ENCODE data around the gene MASP1.

MASP1 gene

DNA sequence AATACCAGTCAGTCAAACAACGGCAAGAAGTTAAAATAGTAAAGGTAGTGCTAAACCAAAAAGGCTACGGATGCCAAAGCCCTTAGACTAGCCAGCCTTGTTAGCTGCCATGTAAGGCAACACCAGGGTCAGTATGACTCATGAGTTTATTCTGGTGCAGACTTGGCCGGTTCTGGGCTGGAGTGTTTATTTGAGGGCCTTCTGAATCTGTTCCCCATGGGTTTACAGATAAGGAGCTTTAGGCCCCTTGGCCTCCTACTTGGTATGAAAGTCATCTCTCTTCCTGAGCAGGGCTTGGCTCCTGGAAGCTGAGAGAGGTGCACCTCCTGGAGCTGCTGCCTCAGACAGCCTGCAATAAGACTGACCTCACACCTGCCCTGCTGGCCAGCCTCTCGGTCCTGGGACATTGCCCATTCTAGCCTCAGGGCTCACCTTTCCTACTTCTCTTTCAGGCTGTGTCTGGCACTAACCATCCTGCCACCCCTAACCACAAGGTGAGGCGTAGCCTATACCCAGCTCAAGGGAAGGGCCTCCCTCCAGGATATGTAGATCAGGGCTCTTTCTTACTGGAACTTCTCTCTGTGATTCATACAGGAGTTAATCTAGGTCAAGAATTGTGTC is 104.6 kb downstream of the MASP1 start:
- Mint-ChIP-seq H3K4me1 (no peaks in the 10 kb centered on the region), H3K27ac (no peak overlapping the region), H3K9me3 (no peaks in the 10 kb centered on the region), H3K4me3 (no peak overlapping the region), H3K27me3 (ENCODE audit: low read depth) (peaks cover 5% of the 10 kb centered on the region), H3K36me3 (ENCODE audit: low read depth) (no peaks in the 10 kb centered on the region)
- TF ChIP-seq, protein P1, sequence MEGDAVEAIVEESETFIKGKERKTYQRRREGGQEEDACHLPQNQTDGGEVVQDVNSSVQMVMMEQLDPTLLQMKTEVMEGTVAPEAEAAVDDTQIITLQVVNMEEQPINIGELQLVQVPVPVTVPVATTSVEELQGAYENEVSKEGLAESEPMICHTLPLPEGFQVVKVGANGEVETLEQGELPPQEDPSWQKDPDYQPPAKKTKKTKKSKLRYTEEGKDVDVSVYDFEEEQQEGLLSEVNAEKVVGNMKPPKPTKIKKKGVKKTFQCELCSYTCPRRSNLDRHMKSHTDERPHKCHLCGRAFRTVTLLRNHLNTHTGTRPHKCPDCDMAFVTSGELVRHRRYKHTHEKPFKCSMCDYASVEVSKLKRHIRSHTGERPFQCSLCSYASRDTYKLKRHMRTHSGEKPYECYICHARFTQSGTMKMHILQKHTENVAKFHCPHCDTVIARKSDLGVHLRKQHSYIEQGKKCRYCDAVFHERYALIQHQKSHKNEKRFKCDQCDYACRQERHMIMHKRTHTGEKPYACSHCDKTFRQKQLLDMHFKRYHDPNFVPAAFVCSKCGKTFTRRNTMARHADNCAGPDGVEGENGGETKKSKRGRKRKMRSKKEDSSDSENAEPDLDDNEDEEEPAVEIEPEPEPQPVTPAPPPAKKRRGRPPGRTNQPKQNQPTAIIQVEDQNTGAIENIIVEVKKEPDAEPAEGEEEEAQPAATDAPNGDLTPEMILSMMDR (IDR thresholded peaks at IDR 0.05; ENCODE audit: unreplicated experiment in 3 of 3): no peak

GRCh38 chr3:187186375-187186774 is 105.2 kb downstream of the MASP1 start:
- Mint-ChIP-seq H3K36me3 (ENCODE audit: low read depth) (no peaks in the 10 kb centered on the region), H3K27ac (no peak overlapping the region), H3K9me3 (no peaks in the 10 kb centered on the region), H3K4me3 (no peak overlapping the region), H3K4me1 (no peaks in the 10 kb centered on the region), H3K27me3 (ENCODE audit: low read depth) (peaks cover 5% of the 10 kb centered on the region)
- TF ChIP-seq, protein P1 (IDR thresholded peaks at IDR 0.05; ENCODE audit: unreplicated experiment in 3 of 3): no peak

DNA sequence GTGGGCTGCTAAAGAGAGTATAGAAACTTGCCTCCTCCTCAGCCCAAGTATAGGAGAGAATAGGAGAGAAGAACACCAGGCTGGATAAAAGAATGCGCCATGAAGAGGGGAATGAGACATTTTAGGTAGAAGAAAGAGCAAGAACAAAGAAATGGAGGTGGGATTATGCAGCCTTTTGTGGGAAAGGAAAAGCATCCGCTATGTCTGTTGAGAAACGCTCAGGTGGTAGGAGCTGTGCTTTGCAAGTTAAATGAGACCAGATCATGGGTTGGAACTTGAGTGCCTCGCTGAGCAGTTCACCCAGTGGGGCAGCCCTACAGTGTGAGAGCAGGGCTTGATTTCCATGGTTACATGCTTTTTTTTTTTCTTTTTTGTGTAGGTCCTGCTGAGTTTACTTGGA is 105.8 kb downstream of the MASP1 start:
- H3K4me1 Mint-ChIP-seq: no peaks in the 10 kb centered on the region
- no peaks in the 10 kb centered on the region for H3K9me3 Mint-ChIP-seq
- no peak overlapping the region for H3K4me3 Mint-ChIP-seq
- H3K27me3 Mint-ChIP-seq (ENCODE audit: low read depth): peaks cover 5% of the 10 kb centered on the region
- no peak overlapping the region for H3K27ac Mint-ChIP-seq
- TF ChIP-seq, protein P1 (IDR thresholded peaks at IDR 0.05; ENCODE audit: unreplicated experiment in 3 of 3): no peak
- no peaks in the 10 kb centered on the region for H3K36me3 Mint-ChIP-seq (ENCODE audit: low read depth)
